GM19438 (cell line): ENCODE results near the gene ATP10B.
"Not testable (repeated sequence)": the region's sequence is repeated elsewhere in the genome, so short reads cannot be mapped to it uniquely, and the experiment has no call there.

Experiments
- ATAC-seq: cut with Tn5 transposase; IDR thresholded peaks from one replicate; pipeline ENCODE4 v1.9.1; 2021; ENCODE audit warnings: low read depth; ENCODE audit not compliant: unreplicated experiment

ATP10B gene

GRCh38 chr5:160769301-160769700 is 82.7 kb downstream of the ATP10B start:
- no peak for ATAC-seq

GRCh38 chr5:160767062-160767461 is 84.9 kb downstream of the ATP10B start:
- no peak for ATAC-seq

GRCh38 chr5:160760008-160760407 is 92.0 kb downstream of the ATP10B start:
- no peak for ATAC-seq

- ATAC-seq, result no peak
These were observed 94.8 kb downstream of the ATP10B start for GRCh38 chr5:160757194-160757593.

- ATAC-seq, result no peak
These were observed 100.9 kb downstream of the ATP10B start for GRCh38 chr5:160750938-160751657.

- no peak for ATAC-seq
These were observed 102.3 kb downstream of the ATP10B start for GRCh38 chr5:160749682-160750081.

GRCh38 chr5:160749026-160749425 is 103.0 kb downstream of the ATP10B start:
- ATAC-seq, result no peak

- ATAC-seq, result no peak
These were observed 104.0 kb downstream of the ATP10B start for GRCh38 chr5:160747987-160748386.

- ATAC-seq, result no peak
These were observed 104.5 kb downstream of the ATP10B start for GRCh38 chr5:160747559-160747958.

- ATAC-seq, result no peak
These were observed 107.5 kb downstream of the ATP10B start for GRCh38 chr5:160744268-160745101.

- peak; percentile 90 for ATAC-seq
These were observed 109.0 kb downstream of the ATP10B start for GRCh38 chr5:160743027-160743426.

GRCh38 chr5:160742446-160742845 is 109.6 kb downstream of the ATP10B start:
- ATAC-seq, result no peak

- no peak for ATAC-seq
These were observed 124.6 kb downstream of the ATP10B start for GRCh38 chr5:160727296-160727997.

GRCh38 chr5:160726721-160727120 is 125.3 kb downstream of the ATP10B start:
- ATAC-seq, result no peak

- ATAC-seq, result no peak
These were observed 131.2 kb downstream of the ATP10B start for GRCh38 chr5:160720822-160721221.

- ATAC-seq, result not testable (repeated sequence)
These were observed 136.5 kb downstream of the ATP10B start for GRCh38 chr5:160715508-160715907.

- ATAC-seq, result no peak
These were observed 148.3 kb downstream of the ATP10B start for GRCh38 chr5:160703547-160704189.

- ATAC-seq, result peak; percentile 83
These were observed 149.1 kb downstream of the ATP10B start for GRCh38 chr5:160702934-160703333.

GRCh38 chr5:160702311-160702803 is 149.7 kb downstream of the ATP10B start:
- no peak for ATAC-seq

GRCh38 chr5:160701403-160701802 is 150.6 kb downstream of the ATP10B start:
- no peak for ATAC-seq

- no peak for ATAC-seq
These were observed 152.7 kb downstream of the ATP10B start for GRCh38 chr5:160699301-160699700.
